NCI-H187 treated with DMSO at 0.1 percent for 48 hours (cell line): ENCODE measurements around the gene ILDR1.

Experiments used
- DNase-seq: peaks from one replicate; lab custom pipeline; 2025; lab: John Stamatoyannopoulos, UW

ILDR1 gene

DNA sequence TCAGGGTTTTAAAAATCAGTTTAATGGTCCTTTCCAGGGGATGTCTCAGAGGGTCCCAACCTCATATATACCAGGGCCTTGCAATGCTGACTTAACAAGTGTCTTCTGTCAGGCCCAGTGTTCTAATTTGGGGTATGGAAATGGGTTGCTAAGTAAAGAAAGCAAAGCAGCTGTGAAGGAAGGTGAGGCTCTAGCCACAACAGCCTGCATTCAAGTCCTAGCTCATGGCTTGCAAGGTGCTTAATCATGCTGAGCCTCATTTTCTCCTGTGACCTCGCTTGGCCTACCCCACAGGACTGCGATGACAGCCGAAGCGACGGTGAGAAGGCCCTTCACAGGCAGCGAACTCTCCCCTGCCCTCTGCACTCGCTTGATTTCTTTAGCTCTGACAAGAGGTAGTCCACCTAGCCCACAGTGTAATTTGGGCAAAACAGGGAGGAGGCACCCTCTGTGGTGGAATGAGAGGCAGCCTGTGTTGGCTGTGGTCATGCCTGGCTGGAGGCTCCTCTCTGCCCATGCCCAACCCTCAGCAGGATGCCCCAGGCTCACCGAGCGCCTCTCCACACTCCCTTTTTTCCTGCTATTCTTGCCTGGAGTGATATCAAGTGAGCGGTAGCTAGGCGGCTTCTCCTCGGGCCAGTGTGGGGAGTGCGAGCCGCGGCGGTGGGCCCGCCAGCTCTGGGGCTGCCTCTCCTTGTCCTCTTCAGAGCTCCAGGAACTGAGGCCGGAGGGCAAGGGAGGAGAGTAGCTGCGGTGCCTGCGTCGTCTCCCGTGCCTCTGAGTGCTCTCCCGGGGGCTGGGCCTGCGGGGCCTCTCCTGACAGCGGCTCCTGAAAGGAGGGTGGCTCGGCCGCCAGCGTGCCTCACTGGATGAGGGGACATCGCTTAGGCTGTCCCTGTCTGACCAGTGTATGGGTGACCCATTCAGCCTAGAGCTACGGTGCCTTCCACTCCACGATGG is 29.2 kb downstream of the ILDR1 start:
- no peak for DNase-seq

DNA sequence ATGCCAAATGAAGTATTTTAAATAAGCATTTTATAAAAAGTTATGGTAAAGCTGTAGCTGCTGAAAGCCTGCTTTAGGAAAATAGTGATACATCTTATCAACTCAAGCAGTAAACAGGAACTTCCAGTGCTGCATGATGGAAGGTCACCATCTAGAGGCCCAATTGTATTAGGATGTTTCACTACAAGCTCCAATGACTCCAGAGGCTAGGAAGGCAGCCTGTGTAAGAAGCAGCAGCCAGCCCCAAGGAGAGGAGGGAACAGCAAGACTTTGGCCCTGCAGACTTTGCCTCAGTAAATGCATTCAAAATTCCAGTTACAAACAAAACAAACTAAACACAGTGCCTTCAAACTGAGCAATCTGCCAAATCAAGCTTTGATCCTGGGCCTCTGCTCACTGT is 32.1 kb downstream of the ILDR1 start:
- no peak for DNase-seq

DNA sequence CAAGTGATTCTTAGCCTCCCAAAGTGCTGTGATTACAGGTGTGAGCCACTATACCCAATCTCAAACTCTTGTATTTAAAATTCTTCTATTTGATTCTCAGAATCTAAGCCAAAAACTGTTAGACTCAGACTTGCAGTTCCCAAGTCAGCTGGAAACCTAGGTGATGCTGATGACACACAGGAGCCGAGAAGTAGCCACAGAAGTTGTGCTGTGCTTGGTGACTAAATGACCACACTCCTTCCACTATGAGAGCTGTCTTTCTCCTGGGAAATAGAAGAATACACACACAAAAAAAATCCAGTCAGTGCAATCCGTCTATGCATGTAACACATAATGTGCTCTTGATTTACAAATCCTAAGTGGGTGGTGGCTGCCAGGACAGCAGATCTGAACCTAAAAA is 33.9 kb downstream of the ILDR1 start:
- no peak for DNase-seq

DNA sequence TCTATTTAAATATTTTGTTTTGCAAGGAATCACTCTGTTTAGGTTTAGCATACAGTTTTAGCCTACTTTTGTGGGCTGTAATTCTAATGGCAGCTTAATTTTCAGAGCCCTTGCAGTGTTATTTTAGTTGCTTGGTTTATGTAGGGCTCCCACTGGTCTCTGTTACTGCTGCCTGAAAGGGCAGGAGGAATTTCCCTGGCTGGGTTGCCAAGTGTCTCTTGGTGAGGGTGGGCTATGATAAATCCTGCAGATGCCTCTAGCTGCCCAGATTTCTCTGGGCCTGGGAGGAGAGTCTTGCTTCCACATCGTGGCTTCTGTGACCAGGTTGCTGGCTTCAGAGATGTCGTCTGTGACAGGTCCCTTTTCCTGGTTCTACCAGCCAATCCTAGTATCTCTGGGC is 36.2 kb downstream of the ILDR1 start:
- no peak for DNase-seq

DNA sequence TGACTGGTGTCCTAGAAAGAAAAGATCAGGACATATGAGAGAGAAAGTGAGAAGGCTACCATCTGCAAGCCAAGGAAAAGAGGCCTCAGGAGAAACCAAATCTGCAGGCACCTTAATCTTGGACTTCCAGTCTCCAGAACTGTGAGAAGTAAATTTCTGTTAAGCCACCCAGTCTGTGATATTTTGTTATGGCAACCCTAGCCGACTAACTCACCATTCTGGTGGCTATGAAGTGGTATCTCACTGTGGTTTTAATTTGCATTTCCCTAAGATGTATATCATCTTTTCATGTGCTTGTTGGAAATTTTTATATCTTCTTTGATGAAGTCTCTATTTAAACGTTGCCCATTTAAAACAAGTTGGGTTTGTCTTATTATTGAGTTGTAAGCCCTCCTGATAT is 40.6 kb downstream of the ILDR1 start:
- DNase-seq: no peak

DNA sequence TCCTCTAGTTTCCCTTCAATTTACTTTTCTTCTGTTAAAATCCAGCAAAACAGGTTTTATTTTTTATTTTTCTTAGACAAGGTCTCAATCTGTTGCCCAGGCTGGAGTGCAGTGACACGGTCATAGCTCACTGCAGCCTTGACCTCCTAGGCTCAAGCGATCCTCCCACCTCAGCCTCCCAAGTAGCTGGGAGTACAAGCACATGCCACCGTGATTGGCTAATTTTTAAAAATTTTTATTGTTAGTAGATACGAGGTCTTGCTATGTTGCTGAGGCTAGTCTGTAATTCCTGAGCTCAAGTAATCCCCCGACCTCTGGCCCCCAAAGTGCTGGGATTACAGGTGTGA is 41.6 kb downstream of the ILDR1 start:
- DNase-seq: no peak

DNA sequence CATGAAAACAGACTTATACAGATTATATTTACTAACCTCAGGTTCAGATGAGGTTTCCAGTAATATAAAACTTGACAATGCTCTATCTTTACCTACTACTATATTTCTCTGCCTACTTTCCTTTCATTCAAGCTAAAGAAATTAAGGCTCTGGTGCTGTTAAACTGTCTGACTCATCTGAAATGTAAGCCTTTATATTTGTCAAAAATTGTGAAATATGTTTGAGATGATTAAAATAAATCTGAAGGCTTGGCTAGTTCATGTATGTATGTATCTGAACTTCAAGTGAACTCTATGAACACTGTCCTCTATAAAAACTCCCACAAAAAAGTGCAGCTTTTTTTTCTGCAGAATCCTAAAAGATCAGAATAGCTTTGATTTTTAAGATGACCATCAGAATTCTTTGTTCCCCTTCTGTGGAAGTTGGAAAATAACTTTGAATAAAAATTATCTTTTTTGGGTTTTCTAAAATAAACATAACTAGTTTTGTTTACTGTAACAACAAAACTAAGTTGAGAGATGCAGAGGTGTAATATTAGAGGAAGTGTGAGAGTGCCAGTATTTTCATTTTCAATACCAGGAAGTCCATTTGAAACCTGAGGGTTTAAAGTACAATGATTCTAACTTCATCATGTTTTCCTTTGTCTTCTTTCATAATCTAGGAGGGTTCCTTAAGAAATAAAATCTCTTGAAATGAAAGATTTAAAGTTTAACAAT is 42.2 kb downstream of the ILDR1 start:
- no peak for DNase-seq

DNA sequence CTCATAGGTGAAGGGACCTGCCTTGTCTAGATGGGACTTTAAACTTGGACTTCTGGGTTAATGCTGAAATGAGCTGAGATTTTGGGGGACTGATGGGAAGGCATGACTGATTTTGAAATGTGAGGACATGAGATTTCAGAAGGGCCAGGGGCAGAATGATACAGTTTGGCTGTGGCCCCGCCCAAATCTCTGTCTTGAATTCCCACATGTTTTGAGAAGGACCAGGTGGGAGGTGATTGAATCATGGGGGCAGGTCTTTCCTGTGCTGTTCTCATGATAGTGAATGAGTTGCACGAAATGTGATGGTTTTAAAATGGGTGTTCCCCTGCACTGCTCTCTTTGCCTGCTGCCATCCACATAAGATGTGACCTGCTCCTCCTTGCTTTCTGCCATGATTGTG is 42.8 kb downstream of the ILDR1 start:
- DNase-seq: no peak

DNA sequence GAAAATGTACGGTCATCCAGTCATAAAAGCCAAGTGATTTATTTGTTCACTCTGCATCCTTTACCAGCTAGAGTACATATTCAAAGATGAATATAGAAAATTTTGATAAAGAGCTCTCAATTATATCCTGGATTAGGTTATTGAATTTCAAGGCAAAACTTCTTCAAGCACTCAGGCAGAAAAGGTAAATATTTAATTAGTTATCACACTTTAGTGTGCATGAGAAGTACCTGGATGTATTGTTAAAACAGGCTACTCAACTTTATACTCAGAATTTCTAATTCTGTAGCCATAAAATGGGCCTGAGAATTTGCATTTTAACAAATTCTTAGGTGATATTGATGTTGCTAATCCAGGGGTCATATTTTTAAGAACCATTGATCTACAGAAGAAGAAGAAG is 45.3 kb downstream of the ILDR1 start:
- DNase-seq: no peak

DNA sequence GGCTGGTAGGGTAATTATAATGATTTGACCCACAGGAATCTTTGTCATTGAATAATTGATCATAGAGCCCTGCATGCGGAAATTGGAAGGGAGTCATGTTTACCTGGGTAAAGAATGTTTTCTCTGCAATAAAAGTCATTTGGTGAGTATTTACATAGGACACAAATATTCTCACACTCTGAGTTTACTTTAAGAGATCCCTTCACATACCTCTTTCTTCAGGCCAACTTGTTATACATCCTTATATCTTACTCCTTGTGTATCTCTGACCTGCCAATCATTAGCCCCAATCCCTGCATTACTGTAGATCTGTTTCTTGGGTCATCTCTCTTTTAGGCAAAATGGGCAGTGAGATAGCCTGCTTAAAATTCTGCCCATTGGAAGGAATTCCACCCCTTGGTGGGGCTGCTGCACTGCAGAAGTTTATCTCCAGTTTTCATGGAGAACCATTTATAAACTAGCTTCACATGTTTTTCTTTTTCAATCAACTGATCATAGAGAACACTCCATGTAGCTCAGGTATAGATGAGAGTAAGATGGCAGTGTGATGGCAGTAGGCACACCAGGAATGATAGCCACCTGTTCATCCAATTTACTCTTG is 46.2 kb downstream of the ILDR1 start:
- no peak for DNase-seq

DNA sequence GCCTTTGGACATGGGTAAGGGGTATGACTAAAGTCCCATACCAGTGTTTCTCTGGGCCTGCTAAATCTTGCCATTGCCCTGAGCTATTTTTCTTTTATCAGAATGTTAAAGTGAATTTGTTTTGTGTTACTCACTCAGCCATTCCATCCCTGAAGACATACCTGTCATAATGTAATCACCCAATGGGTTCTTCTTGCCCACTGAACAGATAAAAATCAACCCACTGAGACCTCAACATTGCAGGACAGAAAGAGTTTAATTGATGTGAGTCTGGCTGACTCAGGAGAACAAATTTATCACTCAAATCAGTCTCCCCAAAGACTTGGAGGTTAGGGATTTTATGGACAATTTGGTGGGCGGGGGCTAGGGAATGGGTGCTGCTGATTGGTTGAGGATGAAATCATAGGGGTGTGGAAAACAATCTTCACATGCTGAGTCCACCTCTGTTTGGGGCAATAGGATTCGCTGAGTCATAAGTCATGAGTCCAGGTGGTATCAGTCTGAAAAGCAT is 47.4 kb downstream of the ILDR1 start:
- no peak for DNase-seq

DNA sequence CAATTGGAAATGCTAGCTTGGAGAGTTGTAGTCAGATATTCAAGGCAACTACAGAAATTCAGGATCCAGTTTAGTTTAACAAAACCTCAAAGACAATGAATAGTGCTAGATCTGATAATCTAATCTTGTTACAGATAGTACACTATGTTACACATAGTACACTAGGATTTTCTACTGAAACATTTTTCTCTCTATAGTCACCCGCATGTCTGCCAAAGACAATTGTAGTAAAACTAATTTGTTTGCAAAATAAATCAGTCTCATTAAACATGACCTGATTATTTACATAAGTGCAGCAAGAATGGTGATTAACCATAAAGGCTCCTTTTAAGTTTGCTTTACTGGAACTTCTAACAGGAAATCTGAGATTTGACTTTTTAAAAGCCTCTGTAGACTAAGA is 52.0 kb downstream of the ILDR1 start:
- DNase-seq: no peak

DNA sequence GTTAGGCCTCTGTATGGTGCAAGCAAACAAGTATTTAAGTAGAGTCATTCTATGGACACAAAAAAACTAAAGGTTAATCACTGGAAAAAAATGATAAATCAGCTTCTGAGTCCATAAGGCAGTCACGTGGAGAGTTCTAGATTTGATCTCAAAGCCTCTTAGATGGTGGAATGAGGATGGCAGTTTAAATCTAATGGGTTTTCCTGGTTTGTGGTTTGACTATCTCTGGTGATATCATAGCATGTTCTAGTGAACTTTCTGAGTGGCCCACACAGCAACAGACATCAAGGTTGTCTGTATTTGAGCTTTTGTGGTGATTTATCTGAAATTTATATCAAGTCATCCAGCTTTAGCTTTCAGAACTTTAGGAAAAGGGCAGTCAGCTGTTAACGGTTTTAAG is 52.4 kb downstream of the ILDR1 start:
- DNase-seq: no peak

DNA sequence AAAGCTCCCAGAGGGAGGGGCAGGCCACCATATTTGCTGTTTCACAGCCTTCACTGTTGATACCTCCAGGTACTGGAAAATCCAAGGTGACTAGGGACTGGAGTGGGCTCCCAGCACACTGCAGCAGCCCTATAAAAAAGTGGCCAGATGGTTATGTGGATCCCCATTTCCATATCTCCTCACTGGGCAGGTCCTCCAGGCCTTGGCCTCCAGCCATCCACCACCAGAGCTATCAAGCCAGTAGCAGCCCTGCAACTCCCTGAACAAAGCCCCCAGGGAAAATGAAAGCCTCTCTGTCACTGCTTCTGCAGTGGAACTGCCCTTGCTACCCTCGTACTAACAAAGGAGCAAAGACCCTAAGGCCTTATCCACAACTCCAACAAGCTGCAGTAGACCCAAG is 58.4 kb downstream of the ILDR1 start:
- DNase-seq: no peak

DNA sequence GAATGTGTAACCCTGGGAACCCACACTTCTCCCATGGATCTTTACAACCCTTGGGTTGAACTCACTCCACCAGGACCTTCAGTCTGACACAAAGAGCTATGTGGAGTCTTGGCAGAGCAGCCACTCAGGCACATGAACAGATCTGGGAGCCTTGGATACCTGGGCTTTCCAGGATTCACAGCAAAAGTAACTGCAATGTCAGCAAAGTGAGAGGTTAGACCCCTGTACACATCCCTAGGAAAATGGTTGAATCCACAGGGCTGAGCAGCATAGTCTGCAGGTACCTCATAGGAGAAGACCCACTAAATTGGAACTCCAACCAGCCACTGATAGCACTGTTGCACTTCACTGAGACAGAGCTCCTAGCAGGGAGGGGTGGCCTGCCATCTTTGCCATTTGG is 59.6 kb downstream of the ILDR1 start:
- DNase-seq: no peak

DNA sequence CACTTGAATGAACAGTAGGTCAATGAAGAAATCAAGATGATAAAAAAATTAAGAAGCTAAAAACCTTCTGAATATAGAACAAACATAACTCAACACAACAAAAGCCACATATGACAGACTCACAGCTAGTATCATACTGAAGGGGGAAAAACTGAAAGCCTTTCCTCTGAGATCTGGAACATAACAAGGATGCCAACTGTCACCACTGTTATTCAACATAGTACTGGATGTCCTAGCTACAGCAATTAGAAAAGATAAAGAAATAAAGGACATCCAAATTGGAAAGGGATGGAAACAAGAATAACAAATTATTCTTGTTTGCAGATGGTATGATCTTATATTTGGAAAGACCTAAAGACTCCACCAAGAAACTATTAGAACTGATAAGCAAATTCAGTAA is 60.8 kb downstream of the ILDR1 start:
- no peak for DNase-seq

DNA sequence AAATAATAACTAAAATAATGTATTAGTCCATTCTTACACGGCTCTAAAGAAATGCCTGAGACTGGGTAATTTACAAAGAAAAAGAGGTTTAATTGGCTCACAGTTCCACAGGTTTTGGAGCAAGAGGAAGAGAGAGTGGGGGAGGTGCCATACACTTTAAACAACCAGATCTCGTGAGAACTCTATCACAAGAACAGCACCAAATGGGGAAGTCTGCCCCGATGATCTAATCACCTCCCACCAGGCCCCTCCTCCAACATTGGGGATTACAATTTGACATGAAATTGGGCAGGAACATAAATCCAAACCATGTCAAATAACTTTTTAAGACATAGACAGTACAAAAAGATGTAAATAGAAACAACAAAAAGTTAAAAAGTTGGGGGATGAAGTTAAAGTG is 63.2 kb downstream of the ILDR1 start:
- no peak for DNase-seq

DNA sequence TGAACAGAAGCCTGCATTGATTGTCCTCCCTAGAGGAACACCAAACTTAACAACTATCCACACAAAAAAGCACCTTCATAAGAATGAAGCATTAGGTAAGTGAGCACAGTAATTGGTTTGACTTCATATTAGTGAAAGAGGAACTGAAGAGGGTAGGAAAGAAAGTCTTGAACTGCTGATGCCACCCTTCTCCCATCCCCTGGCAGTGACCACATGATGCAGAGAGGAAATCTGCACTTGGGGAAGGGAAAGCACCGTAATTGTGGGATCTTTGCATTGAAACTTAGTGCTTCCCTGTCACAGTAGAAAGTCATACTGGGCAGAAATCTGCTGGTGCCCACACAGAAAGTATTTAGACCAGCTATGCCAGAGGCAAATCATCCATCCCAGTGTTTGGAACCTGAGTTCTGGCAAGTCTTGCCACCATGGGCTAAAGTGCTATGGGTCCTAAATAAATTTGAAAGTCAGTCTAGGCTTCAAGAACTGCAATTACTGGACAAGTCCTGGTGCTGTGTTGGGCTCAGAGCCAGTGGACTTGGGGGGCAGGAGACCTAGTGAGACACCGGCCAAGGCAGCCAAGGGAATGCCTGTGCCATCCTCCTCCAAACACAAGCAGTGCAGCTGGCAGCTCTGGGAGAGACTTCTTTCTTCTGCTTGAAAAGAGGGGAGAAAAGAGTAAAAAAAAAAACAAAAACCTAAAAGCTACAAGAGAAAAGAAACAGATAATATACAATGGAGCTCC is 64.2 kb downstream of the ILDR1 start:
- DNase-seq: no peak

DNA sequence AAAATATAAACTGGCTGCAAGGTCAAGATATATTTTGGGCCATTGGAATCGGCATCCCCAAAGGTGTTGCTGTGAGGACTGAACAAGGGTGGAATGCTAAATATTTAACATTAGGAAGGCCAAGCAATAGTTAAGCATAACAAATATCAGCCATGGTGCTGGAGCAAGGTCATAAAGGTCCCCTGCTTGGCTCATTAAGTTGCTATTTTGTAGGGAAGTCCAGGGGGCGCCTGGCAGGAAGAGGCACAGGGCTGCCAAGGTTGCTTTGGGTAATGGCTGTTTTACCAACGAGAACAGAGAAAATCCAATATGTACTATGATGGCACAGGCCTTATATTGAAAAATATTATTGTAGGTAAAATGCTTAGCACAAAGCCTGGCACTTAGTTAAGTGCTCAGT is 65.7 kb downstream of the ILDR1 start:
- DNase-seq: no peak

DNA sequence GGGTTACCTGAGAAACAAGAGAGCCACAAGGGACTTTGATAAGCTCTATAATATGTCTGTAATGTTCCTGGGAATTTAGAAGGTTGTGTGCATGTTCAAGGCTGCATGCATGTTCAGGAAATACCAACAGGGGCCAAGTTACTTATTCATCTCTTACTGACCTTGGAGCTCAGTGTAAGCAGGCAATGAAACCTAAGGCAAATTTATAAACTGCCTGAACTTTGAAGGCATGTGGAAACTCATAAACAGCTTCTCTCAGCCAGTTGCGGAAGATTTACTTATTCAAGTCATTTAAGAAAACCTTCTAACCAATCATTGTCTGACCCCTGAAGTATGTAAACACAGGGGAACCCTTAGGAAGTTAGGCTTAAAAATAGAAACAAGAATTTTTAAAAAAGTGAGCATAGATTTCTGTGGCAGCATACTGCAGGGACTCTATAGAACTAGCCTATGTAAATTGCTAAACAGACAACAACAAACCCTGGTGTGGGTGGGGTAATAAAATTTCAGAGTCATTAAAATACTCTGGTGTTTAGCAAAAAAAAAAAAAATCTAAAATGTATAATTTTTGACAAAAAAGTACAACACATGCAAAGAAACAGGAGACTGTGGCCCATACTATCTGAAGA is 70.6 kb downstream of the ILDR1 start:
- no peak for DNase-seq

DNA sequence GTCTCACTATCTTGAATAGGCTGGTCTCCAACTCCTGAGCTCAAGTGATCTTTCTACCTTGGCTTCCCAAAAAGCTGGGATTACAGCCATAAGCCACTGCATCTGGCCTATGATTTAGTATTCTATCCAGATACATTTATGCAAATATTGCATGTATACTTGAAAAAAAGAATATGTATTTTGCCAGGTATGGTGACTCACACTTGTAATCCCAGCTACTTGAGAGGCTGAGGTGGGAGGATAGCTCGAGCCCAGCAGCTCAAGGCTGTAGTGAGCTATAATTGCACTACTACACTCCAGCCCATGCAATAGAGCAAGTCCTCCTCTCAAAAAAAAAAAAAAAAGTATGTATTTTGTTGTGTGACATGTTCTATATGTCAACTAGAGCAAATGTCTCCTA is 73.4 kb downstream of the ILDR1 start:
- no peak for DNase-seq

DNA sequence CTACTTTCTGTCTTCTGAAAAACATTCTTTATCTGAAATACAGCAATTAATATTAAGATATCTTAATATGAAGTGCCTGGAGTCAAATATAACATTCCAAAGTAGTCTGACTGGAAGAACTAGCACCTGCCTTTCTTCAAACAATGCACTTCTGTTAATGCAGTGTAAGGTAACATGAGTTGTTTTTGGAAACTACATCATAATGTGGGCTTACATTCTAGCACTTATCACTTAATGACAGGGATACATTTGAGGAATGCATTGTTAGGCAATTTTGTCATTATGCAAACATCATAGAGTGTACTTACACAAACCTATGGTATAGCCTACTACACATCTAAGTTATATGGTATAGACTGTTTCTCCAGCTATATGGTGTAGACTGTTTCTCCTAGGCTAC is 78.6 kb downstream of the ILDR1 start:
- no peak for DNase-seq
